Stimulated activated naive CD4-positive, alpha-beta T cell (primary cell): ENCODE data around the gene C5orf58.
"Not testable (repeated sequence)": the region's sequence is repeated elsewhere in the genome, so short reads cannot be mapped to it uniquely, and the experiment has no call there.

Experiments used
- DNase-seq, 6 experiments: peaks; one replicate each; lab custom pipeline; 2025; lab: John Stamatoyannopoulos, UW

C5orf58 gene

GRCh38 chr5:170223906-170224305 lies 8.9 kb upstream of the C5orf58 start:
- DNase-seq: no peak

GRCh38 chr5:170225326-170226128 lies 7.3 kb upstream of the C5orf58 start:
- DNase-seq: peak; percentile 36 to 79 (median 66)

- no peak for DNase-seq
These were observed 6.6 kb upstream of the C5orf58 start for GRCh38 chr5:170226129-170226615.

- DNase-seq: no peak
These were observed 6.1 kb upstream of the C5orf58 start for GRCh38 chr5:170226661-170227060.

- no peak for DNase-seq
These were observed 3.9 kb upstream of the C5orf58 start for GRCh38 chr5:170228762-170229435.

- DNase-seq: no peak
These were observed 640 bp downstream of the C5orf58 start for GRCh38 chr5:170233358-170233892.

- DNase-seq: no peak
These were observed 3.4 kb downstream of the C5orf58 start for GRCh38 chr5:170235876-170236864.

- no peak for DNase-seq
These were observed 5.8 kb downstream of the C5orf58 start for GRCh38 chr5:170238456-170239196.

GRCh38 chr5:170245436-170245835 lies 12.7 kb downstream of the C5orf58 start:
- DNase-seq: not testable (repeated sequence)

GRCh38 chr5:170246126-170246870 lies 13.5 kb downstream of the C5orf58 start:
- DNase-seq: no peak

- DNase-seq: no peak
These were observed 14.6 kb downstream of the C5orf58 start for GRCh38 chr5:170247363-170247762.

- no peak for DNase-seq
These were observed 15.6 kb downstream of the C5orf58 start for GRCh38 chr5:170248172-170248930.

GRCh38 chr5:170248931-170249227 lies 16.1 kb downstream of the C5orf58 start:
- not testable (repeated sequence) for DNase-seq

GRCh38 chr5:170249355-170249754 lies 16.6 kb downstream of the C5orf58 start:
- no peak for DNase-seq

- no peak for DNase-seq
These were observed 18.1 kb downstream of the C5orf58 start for GRCh38 chr5:170250810-170251317.

GRCh38 chr5:170251462-170251861 lies 18.7 kb downstream of the C5orf58 start:
- no peak for DNase-seq

GRCh38 chr5:170252109-170252508 lies 19.3 kb downstream of the C5orf58 start:
- no peak for DNase-seq

GRCh38 chr5:170252720-170253350 lies 20.1 kb downstream of the C5orf58 start:
- no peak for DNase-seq

GRCh38 chr5:170254056-170254455 lies 21.3 kb downstream of the C5orf58 start:
- peak; percentile 12 to 52 (median 33) for DNase-seq
